Gastrocnemius medialis (tissue), 4 donors: ENCODE results near the gene ANKRD12. TPM values are rescaled to one million over a fixed set of nuclear protein-coding genes. Genes with fewer than 3 reads are reported as not detected.
A peak's percentile ranks its signal among the peaks of the same experiment; 100 is the strongest.
"Not testable (repeated sequence)": the region's sequence is repeated elsewhere in the genome, so short reads cannot be mapped to it uniquely, and the experiment has no call there.

Source experiments
- ATAC-seq, 2 donors: fragments of 150-250 bp; one replicate each; pipeline ENCODE4 v1.9.1; 2016
- DNase-seq, 2 donors: peaks; one replicate each; pipeline ENCODE4 v3.0.0-alpha.2; 2019
- H3K27ac ChIP-seq, 4 donors: fragments of 200-600 bp; sonication (generic); 1 replicate in 1 of 4; 2 replicates in 3 of 4; pipeline ENCODE4 v1.5.1; 2016 to 2018; ENCODE audit warnings: mild to moderate bottlenecking in 2 of 4, moderate library complexity in 1 of 4
- H3K27me3 ChIP-seq, 3 donors: fragments of 200-600 bp; sonication (generic) in 2 of 3; 1 replicate in 1 of 3; 2 replicates in 2 of 3; pipeline versions ENCODE4 v1.5.1 to v1.6.0; 2016 to 2019; ENCODE audit warnings: mild to moderate bottlenecking in 1 of 3, moderate library complexity in 1 of 3
- H3K36me3 ChIP-seq, 2 donors: fragments of 200-600 bp; sonication (generic) in 1 of 2; one replicate each; pipeline ENCODE4 v1.5.1; 2017 to 2018
- H3K4me1 ChIP-seq, 2 donors: fragments of 200-600 bp; sonication (generic) in 1 of 2; one replicate each; pipeline ENCODE4 v1.5.1; 2016 to 2017; ENCODE audit warnings: mild to moderate bottlenecking in 2 of 2
- H3K4me3 ChIP-seq, 4 donors: fragments of 200-600 bp; sonication (generic) in 3 of 4; 1 replicate in 1 of 4; 2 replicates in 3 of 4; pipeline ENCODE4 v1.5.1; 2016 to 2019; ENCODE audit warnings: mild to moderate bottlenecking in 2 of 4
- H3K9me3 ChIP-seq, 3 donors: fragments of 200-600 bp; sonication (generic) in 2 of 3; 1 replicate in 1 of 3; 2 replicates in 2 of 3; pipeline ENCODE4 v1.5.1; 2016 to 2019
- CTCF ChIP-seq, 5 experiments: fragments of 450-650 bp in 3 of 5; fragments of 200-600 bp in 2 of 5; sonication (generic) in 2 of 5; IDR thresholded peaks in 4 of 5; conservative IDR thresholded peaks in 1 of 5; 1 replicate in 4 of 5; 2 replicates in 1 of 5; pipeline ENCODE4 v1.5.1; 2016 to 2019; ENCODE audit warnings: antibody characterized with exemption in 5 of 5, mild to moderate bottlenecking in 3 of 5, moderate library complexity in 3 of 5
- POLR2A ChIP-seq, 2 donors: fragments of 450-650 bp; IDR thresholded peaks; one replicate each; pipeline ENCODE4 v1.6.1; 2017; ENCODE audit warnings: antibody characterized with exemption in 2 of 2, mild to moderate bottlenecking in 2 of 2, moderate library complexity in 2 of 2
- in situ Hi-C, 4 donors: fragments of 200-750 bp; cut with MboI; loops; one replicate each; pipeline versions ENCODE4 v1.15.0 to v1.8.0; 2017; ENCODE audit warnings: low sequenced_read_pairs in 4 of 4
- intact Hi-C: fragments of 100-400 bp; cut with DNase I; formaldehyde crosslinking; loops from one replicate; pipeline ENCODE4 v1.15.1; 2023; ENCODE audit warnings: low total_unique reads
- total RNA-seq, 4 donors: library from RNA; depleted of rRNA; stranded (reverse); fragments of >200 nt; gene quantifications; one replicate each; pipeline versions ENCODE4 v1.1.0 to v1.2.3, GENCODE V29; 2016

The ANKRD12 gene
- total RNA-seq, 4 donors from 2014 or later, result 26.9 to 40.1 (median 36.7) TPM

GRCh38 chr18:9091066-9091476 is 45.5 kb upstream of the ANKRD12 start:
- in situ Hi-C loops, result no loop called here

GRCh38 chr18:9092665-9093064 is 43.9 kb upstream of the ANKRD12 start:
- no peaks in the 10 kb centered on the region for H3K36me3 ChIP-seq
- DNase-seq (no peak), ATAC-seq (no peak)
- no peak overlapping the region for H3K27ac ChIP-seq
- no peak overlapping the region for H3K4me3 ChIP-seq
- intact Hi-C loops (no loop called here), in situ Hi-C loops (no loop called here)
- no peaks in the 10 kb centered on the region for H3K27me3 ChIP-seq
- TF ChIP-seq CTCF (IDR thresholded peaks at IDR 0.05 in 4 of 5, conservative IDR thresholded peaks at IDR 0.05 in 1 of 5), result no peak
- no peak for TF ChIP-seq POLR2A (IDR thresholded peaks at IDR 0.05)
- H3K4me1 ChIP-seq, result peaks cover 4 to 6% of the 10 kb centered on the region in 2 donors
- H3K9me3 ChIP-seq, result no peaks in the 10 kb centered on the region

More at GRCh38 chr18:9091066-9091476, 45.5 kb upstream of the ANKRD12 start:
- Histone ChIP-seq H3K27me3 (no peaks in the 10 kb centered on the region), H3K36me3 (no peaks in the 10 kb centered on the region), H3K4me3 (no peak overlapping the region), H3K27ac (no peak overlapping the region), H3K9me3 (no peaks in the 10 kb centered on the region), H3K4me1 (no peaks in the 10 kb centered on the region)
- TF ChIP-seq CTCF (IDR thresholded peaks at IDR 0.05 in 4 of 5, conservative IDR thresholded peaks at IDR 0.05 in 1 of 5) (no peak), POLR2A (IDR thresholded peaks at IDR 0.05) (no peak)
- intact Hi-C loops, result no loop called here
- DNase-seq (no peak), ATAC-seq (no peak)

GRCh38 chr18:9093109-9093508 is 43.5 kb upstream of the ANKRD12 start:
- H3K9me3 ChIP-seq, H3K36me3 ChIP-seq, H3K27ac ChIP-seq, in situ Hi-C loops, ATAC-seq, H3K4me1 ChIP-seq, intact Hi-C loops, H3K4me3 ChIP-seq, DNase-seq, H3K27me3 ChIP-seq: not testable (repeated sequence)

- in situ Hi-C loops (no loop called here), intact Hi-C loops (no loop called here)
- peaks cover 4 to 6% of the 10 kb centered on the region in 2 donors for H3K4me1 ChIP-seq
- ATAC-seq (no peak), DNase-seq (no peak)
- no peak overlapping the region for H3K4me3 ChIP-seq
- TF ChIP-seq CTCF (IDR thresholded peaks at IDR 0.05 in 4 of 5, conservative IDR thresholded peaks at IDR 0.05 in 1 of 5), result no peak
- no peak for TF ChIP-seq POLR2A (IDR thresholded peaks at IDR 0.05)
- H3K9me3 ChIP-seq, result no peaks in the 10 kb centered on the region
- H3K27me3 ChIP-seq, result no peaks in the 10 kb centered on the region
- H3K27ac ChIP-seq, result no peak overlapping the region
- H3K36me3 ChIP-seq, result no peaks in the 10 kb centered on the region
These were observed 42.0 kb upstream of the ANKRD12 start for GRCh38 chr18:9094307-9095226.

GRCh38 chr18:9095297-9096006 is 41.1 kb upstream of the ANKRD12 start:
- ATAC-seq (peak in 1 of 2 donors; percentile 12), DNase-seq (no peak)
- Histone ChIP-seq H3K9me3 (no peaks in the 10 kb centered on the region), H3K27me3 (no peaks in the 10 kb centered on the region), H3K27ac (no peak overlapping the region), H3K36me3 (no peaks in the 10 kb centered on the region), H3K4me3 (no peak overlapping the region), H3K4me1 (peaks cover 4 to 6% of the 10 kb centered on the region in 2 donors)
- intact Hi-C loops (no loop called here), in situ Hi-C loops (no loop called here)
- TF ChIP-seq POLR2A (IDR thresholded peaks at IDR 0.05) (no peak), CTCF (IDR thresholded peaks at IDR 0.05 in 4 of 5, conservative IDR thresholded peaks at IDR 0.05 in 1 of 5) (no peak)
